Transverse colon (tissue), 4 donors: ENCODE measurements around the gene SEC22C. TPM values are rescaled to one million over a fixed set of nuclear protein-coding genes. Genes with fewer than 3 reads are reported as not detected.

ENCODE experiments used
- DNase-seq: peaks from one replicate; pipeline ENCODE4 v3.0.0-alpha.2; 2019
- H3K27ac ChIP-seq, 4 donors: fragments of 200-600 bp; sonication (generic); 2 replicates each; pipeline ENCODE4 v1.5.1; 2016 to 2018; ENCODE audit warnings: inconsistent platforms in 4 of 4
- H3K27me3 ChIP-seq: fragments of 200-600 bp; sonication (generic); 2 replicates; pipeline ENCODE4 v1.5.1; 2017; ENCODE audit warnings: inconsistent platforms
- H3K36me3 ChIP-seq, 4 donors: fragments of 200-600 bp; sonication (generic); 2 replicates each; pipeline ENCODE4 v1.5.1; 2017 to 2019; ENCODE audit warnings: inconsistent platforms in 4 of 4
- H3K4me1 ChIP-seq, 4 donors: fragments of 200-600 bp; sonication (generic); 2 replicates each; pipeline ENCODE4 v1.5.1; 2017 to 2020; ENCODE audit warnings: inconsistent platforms in 4 of 4
- H3K4me3 ChIP-seq, 4 donors: fragments of 200-600 bp; sonication (generic); 1 replicate in 1 of 4; 2 replicates in 3 of 4; pipeline versions ENCODE4 v1.5.1 to v1.6.1; 2017 to 2019; ENCODE audit warnings: inconsistent platforms in 4 of 4
- H3K9me3 ChIP-seq, 2 donors: fragments of 200-600 bp; sonication (generic); 2 replicates each; pipeline ENCODE4 v1.5.1; 2017 to 2019; ENCODE audit warnings: inconsistent platforms in 2 of 2
- CTCF ChIP-seq, 5 experiments: fragments of 200-600 bp in 3 of 5; fragments of 450-650 bp in 2 of 5; sonication (generic) in 3 of 5; IDR thresholded peaks; 1 replicate in 2 of 5; 2 replicates in 3 of 5; pipeline ENCODE4 v1.5.1; 2016 to 2017; ENCODE audit warnings: antibody characterized with exemption in 5 of 5, inconsistent platforms in 3 of 5, mild to moderate bottlenecking in 2 of 5, moderate library complexity in 1 of 5
- EP300 ChIP-seq: sonication (generic); formaldehyde crosslinking; IDR thresholded peaks from one replicate; pipeline ENCODE4 v1.6.1; 2017; ENCODE audit warnings: antibody characterized with exemption, low read depth
- POLR2A ChIP-seq: fragments of 450-650 bp; IDR thresholded peaks from one replicate; pipeline ENCODE4 v1.6.1; 2016; ENCODE audit warnings: antibody characterized with exemption, mild to moderate bottlenecking, moderate library complexity
- POLR2AphosphoS5 ChIP-seq, 3 donors: sonication (generic); formaldehyde crosslinking; IDR thresholded peaks; one replicate each; pipeline ENCODE4 v1.6.1; 2016; ENCODE audit warnings: antibody characterized with exemption in 3 of 3
- WGBS, 2 donors: methylation state at CpG; one replicate each; pipeline ENCODE4 v1.1.5; 2018; ENCODE audit warnings: low coverage in 1 of 2; 5-methylcytosine and 5-hydroxymethylcytosine counted together
- in situ Hi-C, 4 donors: fragments of 200-750 bp; cut with MboI; loops; one replicate each; pipeline versions ENCODE4 v1.15.0 to v1.15.1; 2017; ENCODE audit warnings: low sequenced_read_pairs in 3 of 4, low pct_ligation_motif_present in 1 of 4, low pct_unique_long_range_greater_than_20kb in 1 of 4
- intact Hi-C: fragments of 100-400 bp; cut with DNase I; formaldehyde crosslinking; loops from one replicate; pipeline ENCODE4 v1.15.1; 2023; ENCODE audit warnings: low total_unique reads
- total RNA-seq, 4 donors: library from RNA; depleted of rRNA; stranded (reverse); fragments of >200 nt; gene quantifications; one replicate each; pipeline ENCODE4 v1.1.0, GENCODE V29; 2016

SEC22C gene
- total RNA-seq, 4 donors from 2014 or later, result 22.7 to 66.3 (median 32.1) TPM

- no peak overlapping the region for H3K4me3 ChIP-seq
- DNase-seq, result peak; percentile 80
- H3K9me3 ChIP-seq, result no peaks in the 10 kb centered on the region
- TF ChIP-seq POLR2AphosphoS5 (IDR thresholded peaks at IDR 0.05) (peak; percentile 67 to 74 (median 68)), POLR2A (peak; percentile 69), EP300 (no peak)
- in situ Hi-C loops (no loop called here), intact Hi-C loops (no loop called here)
- H3K4me1 ChIP-seq, result peaks cover 21 to 84% (median 61%) of the 10 kb centered on the region in 4 donors
- peak overlapping the region; percentile 81 to 92 (median 87) for H3K27ac ChIP-seq
- no peaks in the 10 kb centered on the region for H3K36me3 ChIP-seq
- peaks cover 2% of the 10 kb centered on the region for H3K27me3 ChIP-seq
- 21% methylated on average over 7 of the region's 7 CpGs; no CpG with 5 or more reads in 1 of the 2 donors for WGBS, 2 donors
Measured at GRCh38 chr3:42507252-42507651, 74.5 kb downstream of the SEC22C start.

- no peaks in the 10 kb centered on the region for H3K36me3 ChIP-seq
- H3K9me3 ChIP-seq, result no peaks in the 10 kb centered on the region
- in situ Hi-C loops (no loop called here), intact Hi-C loops (no loop called here)
- peaks cover 16% of the 10 kb centered on the region for H3K27me3 ChIP-seq
- peak overlapping the region in 1 of 4 donors; percentile 17 for H3K4me3 ChIP-seq
- DNase-seq, result peak; percentile 7
- H3K4me1 ChIP-seq, result peaks cover 25 to 87% (median 71%) of the 10 kb centered on the region in 4 donors
- WGBS, 2 donors, result 66% methylated on average over 4 of the region's 4 CpGs; no CpG with 5 or more reads in 1 of the 2 donors
- TF ChIP-seq CTCF (IDR thresholded peaks at IDR 0.05), result no peak
- no peak for TF ChIP-seq POLR2AphosphoS5 (IDR thresholded peaks at IDR 0.05)
- TF ChIP-seq EP300, result no peak
- no peak for TF ChIP-seq POLR2A
- H3K27ac ChIP-seq, result peak overlapping the region; percentile 81 to 92 (median 87)
Measured at GRCh38 chr3:42505849-42506410, 75.8 kb downstream of the SEC22C start.

- WGBS, 2 donors, result 67% methylated on average over 5 of the region's 6 CpGs; no CpG with 5 or more reads in 1 of the 2 donors
- in situ Hi-C loops, result no loop called here
Measured at GRCh38 chr3:42505128-42505848, 76.5 kb downstream of the SEC22C start.

GRCh38 chr3:42504334-42505127 lies 77.2 kb downstream of the SEC22C start:
- DNase-seq, result peak; percentile 58
- Histone ChIP-seq H3K4me3 (peak overlapping the region in 1 of 4 donors; percentile 56), H3K27me3 (peaks cover 30% of the 10 kb centered on the region), H3K36me3 (no peaks in the 10 kb centered on the region), H3K4me1 (peaks cover 21 to 73% (median 57%) of the 10 kb centered on the region in 4 donors), H3K27ac (peak overlapping the region; percentile 81 to 92 (median 87)), H3K9me3 (no peaks in the 10 kb centered on the region)
- WGBS, 2 donors, result 9 to 60% methylated on average over 1 to 10 of the region's 10 CpGs
- intact Hi-C loops, result no loop called here
- in situ Hi-C loops, result no loop called here
- TF ChIP-seq POLR2AphosphoS5 (IDR thresholded peaks at IDR 0.05) (no peak), EP300 (no peak), POLR2A (no peak), CTCF (IDR thresholded peaks at IDR 0.05) (no peak)

More at GRCh38 chr3:42505128-42505848, 76.5 kb downstream of the SEC22C start:
- Histone ChIP-seq H3K27me3 (peaks cover 22% of the 10 kb centered on the region), H3K36me3 (no peaks in the 10 kb centered on the region), H3K4me3 (peak overlapping the region in 1 of 4 donors; percentile 17), H3K9me3 (no peaks in the 10 kb centered on the region), H3K27ac (peak overlapping the region; percentile 81 to 92 (median 87)), H3K4me1 (peaks cover 25 to 80% (median 65%) of the 10 kb centered on the region in 4 donors)
- TF ChIP-seq POLR2AphosphoS5 (IDR thresholded peaks at IDR 0.05), result peak in 2 of 3 donors; percentile 70 to 77
- TF ChIP-seq EP300, result no peak
- TF ChIP-seq CTCF (IDR thresholded peaks at IDR 0.05), result no peak
- TF ChIP-seq POLR2A, result peak; percentile 75
- peak; percentile 75 for DNase-seq
- intact Hi-C loops, result no loop called here
